ENCODE measurements around the gene EMCN. TPM values are rescaled to one million over a fixed set of nuclear protein-coding genes. Genes with fewer than 3 reads are reported as not detected.

The EMCN gene
- total RNA-seq, 1 experiment from 2014 or later, result not detected

DNA sequence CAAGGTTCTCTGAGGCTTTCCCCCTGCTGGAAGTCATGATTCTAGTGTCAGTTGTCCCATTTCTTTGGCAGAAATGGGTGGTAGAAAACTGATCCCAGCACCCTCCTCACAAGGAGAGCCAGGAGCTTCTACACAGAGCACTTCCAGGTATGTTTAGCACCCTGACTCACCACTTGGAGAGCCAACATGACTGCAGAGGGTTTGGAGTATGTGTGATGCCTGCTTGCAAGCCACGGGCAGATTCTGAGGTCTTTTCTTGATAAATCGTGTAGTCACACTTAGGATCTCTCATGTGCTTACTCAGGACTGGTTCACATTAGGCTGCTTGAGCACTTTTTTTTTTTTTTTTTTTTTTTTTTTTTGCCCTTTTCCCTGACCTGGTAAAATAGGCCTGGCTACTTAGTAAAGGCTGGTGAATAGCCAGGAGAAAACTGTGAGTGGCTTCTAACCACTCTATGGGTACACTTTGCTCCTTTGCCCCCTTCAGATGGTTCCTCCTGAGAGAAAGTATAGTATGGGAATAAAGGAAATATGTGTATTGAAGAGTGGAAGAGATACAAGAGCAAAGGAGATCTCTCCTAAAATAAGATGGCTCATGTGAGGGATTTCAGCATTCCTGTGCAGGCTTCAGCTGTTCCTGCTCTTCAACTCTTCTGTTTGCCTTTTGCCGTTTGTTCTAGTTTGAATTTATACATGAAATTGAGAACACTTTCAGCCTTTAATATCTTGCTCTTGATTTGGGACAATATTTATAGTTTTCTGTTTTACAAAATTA lies 103.6 kb downstream of the EMCN start:
- H3K27ac Mint-ChIP-seq, result no peak overlapping the region; a peak in 1 of 7 replicates
- H3K4me2 ChIP-seq (ENCODE audit: insufficient read depth, insufficient read length, low read length), result no peak overlapping the region
- H3K4ac ChIP-seq (ENCODE audit: low read depth, low read length), result no peak overlapping the region
- no peak overlapping the region for H3K4me3 Mint-ChIP-seq
- H3K9me3 Mint-ChIP-seq, result no peaks in the 10 kb centered on the region
- no peak overlapping the region for H3K56ac ChIP-seq (ENCODE audit: insufficient read length, low read depth, low read length)
- no peak overlapping the region for H2BK12ac ChIP-seq (ENCODE audit: insufficient read length, low read depth, low read length)
- H2AK5ac ChIP-seq (ENCODE audit: insufficient read length, low read length), result no peak overlapping the region
- no CpG with 5 or more reads among the region's 3 CpGs for WGBS (ENCODE audit: extremely low coverage, insufficient read length, low lambda C conversion rate)
- H2BK5ac ChIP-seq (ENCODE audit: insufficient read length, low read length), result no peak overlapping the region
- H3K27me3 Mint-ChIP-seq (ENCODE audit: low read depth), result no peaks in the 10 kb centered on the region
- no peak overlapping the region for H4K5ac ChIP-seq (ENCODE audit: insufficient read length, low read depth, low read length)
- no peak overlapping the region for H3K23ac ChIP-seq (ENCODE audit: insufficient read length, low read depth, low read length)
- H3K4me1 ChIP-seq (ENCODE audit: insufficient read depth, low read length), result no peaks in the 10 kb centered on the region
- H3K36me3 Mint-ChIP-seq (ENCODE audit: insufficient read depth in 1 of 3, low read depth in 3 of 3), result no peaks in the 10 kb centered on the region
- no peak for DNase-seq
- no peak overlapping the region for H4K91ac ChIP-seq (ENCODE audit: insufficient read length, low read depth, low read length)
- no peak overlapping the region for H4K8ac ChIP-seq (replicated peaks; ENCODE audit: insufficient read length, low read depth, low read length)
- no peak overlapping the region for H2BK15ac ChIP-seq (ENCODE audit: low read depth, low read length)
- no peak overlapping the region for H2BK120ac ChIP-seq (ENCODE audit: low read depth, low read length, poor library complexity, severe bottlenecking)
- no peak overlapping the region for H3K14ac ChIP-seq (ENCODE audit: insufficient read depth, low read length)
- H3K27ac ChIP-seq (ENCODE audit: insufficient read length, low read depth, low read length), result no peak overlapping the region
- no peak overlapping the region for H2BK20ac ChIP-seq (ENCODE audit: low read depth, low read length, poor library complexity, severe bottlenecking)
- no peaks in the 10 kb centered on the region for H3K9me3 ChIP-seq (ENCODE audit: control insufficient read depth, low read depth, low read length)
- no peak overlapping the region for H3T11ph ChIP-seq (ENCODE audit: low read length)
- H4K20me1 ChIP-seq (ENCODE audit: control insufficient read depth, insufficient read depth, insufficient read length), result no peaks in the 10 kb centered on the region
- no peaks in the 10 kb centered on the region for H3K23me2 ChIP-seq (ENCODE audit: insufficient read length, low read depth, low read length, poor library complexity, severe bottlenecking)
- no peaks in the 10 kb centered on the region for H3K79me2 ChIP-seq (ENCODE audit: insufficient read depth, low read length)
- no peak overlapping the region for H3K9ac ChIP-seq (ENCODE audit: extremely low read depth, insufficient read length, low read length)
- no peak overlapping the region for H2AFZ ChIP-seq (ENCODE audit: low read length)
- H3K18ac ChIP-seq (ENCODE audit: insufficient read length, low read depth, low read length), result no peak overlapping the region
- peaks cover 4% of the 10 kb centered on the region in 2 experiments for H3K4me1 Mint-ChIP-seq
- TF ChIP-seq, protein P1, sequence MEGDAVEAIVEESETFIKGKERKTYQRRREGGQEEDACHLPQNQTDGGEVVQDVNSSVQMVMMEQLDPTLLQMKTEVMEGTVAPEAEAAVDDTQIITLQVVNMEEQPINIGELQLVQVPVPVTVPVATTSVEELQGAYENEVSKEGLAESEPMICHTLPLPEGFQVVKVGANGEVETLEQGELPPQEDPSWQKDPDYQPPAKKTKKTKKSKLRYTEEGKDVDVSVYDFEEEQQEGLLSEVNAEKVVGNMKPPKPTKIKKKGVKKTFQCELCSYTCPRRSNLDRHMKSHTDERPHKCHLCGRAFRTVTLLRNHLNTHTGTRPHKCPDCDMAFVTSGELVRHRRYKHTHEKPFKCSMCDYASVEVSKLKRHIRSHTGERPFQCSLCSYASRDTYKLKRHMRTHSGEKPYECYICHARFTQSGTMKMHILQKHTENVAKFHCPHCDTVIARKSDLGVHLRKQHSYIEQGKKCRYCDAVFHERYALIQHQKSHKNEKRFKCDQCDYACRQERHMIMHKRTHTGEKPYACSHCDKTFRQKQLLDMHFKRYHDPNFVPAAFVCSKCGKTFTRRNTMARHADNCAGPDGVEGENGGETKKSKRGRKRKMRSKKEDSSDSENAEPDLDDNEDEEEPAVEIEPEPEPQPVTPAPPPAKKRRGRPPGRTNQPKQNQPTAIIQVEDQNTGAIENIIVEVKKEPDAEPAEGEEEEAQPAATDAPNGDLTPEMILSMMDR (conservative IDR thresholded peaks at IDR 0.05), result no peak
- no peaks in the 10 kb centered on the region for H3K27me3 ChIP-seq (ENCODE audit: insufficient read depth, low read length)
- no peaks in the 10 kb centered on the region for H3K79me1 ChIP-seq (ENCODE audit: insufficient read depth, low read depth, low read length, poor library complexity, severe bottlenecking)

Measured in H9 (cell line).